GM21717 (cell line): ENCODE measurements around the gene LY6G6F.
A peak's percentile ranks its signal among the peaks of the same experiment; 100 is the strongest.

Experiments
- ATAC-seq: cut with Tn5 transposase; IDR thresholded peaks from one replicate; pipeline ENCODE4 v1.9.1; 2021; ENCODE audit warnings: mild to moderate bottlenecking, moderate library complexity; ENCODE audit not compliant: unreplicated experiment

The LY6G6F gene

DNA sequence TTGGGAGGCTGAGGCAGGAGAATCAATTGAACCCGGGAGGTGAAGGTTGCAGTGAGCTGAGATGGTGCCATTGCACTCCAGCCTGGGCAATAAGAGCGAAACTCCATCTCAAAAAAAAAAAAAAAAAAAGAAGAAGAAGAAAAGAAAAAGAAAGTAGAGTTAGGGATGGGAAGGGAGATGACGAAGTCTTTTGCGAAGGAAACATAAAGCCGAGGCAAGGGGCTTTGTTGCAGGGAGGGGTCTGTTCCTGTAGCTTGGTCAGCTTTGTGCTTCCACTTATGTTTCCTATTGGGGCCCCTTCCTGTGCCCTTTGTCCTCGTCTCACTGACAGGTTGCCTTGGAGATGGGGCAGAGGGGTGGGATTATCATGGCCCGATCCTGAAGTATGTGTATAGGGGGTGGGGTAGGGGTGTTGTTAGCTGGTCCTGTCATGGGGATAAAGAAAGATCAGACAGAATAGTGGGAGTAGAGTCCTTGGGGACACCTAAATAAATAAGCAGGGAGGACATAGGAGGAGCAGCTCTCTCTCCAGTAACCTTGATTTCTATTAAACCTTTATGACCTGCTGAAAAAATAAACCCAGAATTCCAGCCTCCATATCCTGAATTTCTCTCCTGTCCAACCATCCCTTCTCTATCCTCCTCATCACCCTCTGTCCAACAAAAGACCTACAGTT, 30.8 kb downstream of the LY6G6F start:
- no peak for ATAC-seq

- no peak for ATAC-seq
Observed at GRCh38 chr6:31737991-31738979, 31.6 kb downstream of the LY6G6F start.

DNA sequence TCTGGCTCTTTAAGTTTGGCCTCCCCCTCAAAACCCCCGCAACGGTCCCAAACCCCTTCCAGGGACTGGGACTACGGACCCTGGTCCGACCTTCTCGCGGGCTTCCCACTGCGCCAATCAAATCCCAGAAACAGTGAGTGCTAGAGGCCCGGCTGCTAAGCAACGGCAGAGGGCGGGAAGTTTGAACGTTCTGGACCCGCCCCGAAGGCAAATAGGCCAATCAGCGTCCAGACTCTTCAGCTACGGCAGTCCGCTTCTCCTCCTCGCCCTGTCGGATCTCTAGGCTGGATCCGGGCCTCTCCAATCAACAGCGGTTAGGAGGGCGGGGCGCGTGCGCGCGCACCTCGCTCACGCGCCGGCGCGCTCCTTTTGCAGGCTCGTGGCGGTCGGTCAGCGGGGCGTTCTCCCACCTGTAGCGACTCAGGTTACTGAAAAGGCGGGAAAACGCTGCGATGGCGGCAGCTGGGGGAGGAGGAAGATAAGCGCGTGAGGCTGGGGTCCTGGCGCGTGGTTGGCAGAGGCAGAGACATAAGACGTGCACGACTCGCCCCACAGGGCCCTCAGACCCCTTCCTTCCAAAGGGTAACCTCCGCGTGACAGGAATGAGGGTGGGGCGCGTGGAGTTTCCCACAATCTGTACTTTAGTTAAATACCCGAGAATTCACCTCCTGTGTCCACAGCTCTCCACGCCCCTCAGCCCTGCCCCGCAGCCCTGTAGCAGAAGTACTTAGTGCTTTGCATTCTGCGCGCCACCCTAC, 33.2 kb downstream of the LY6G6F start, which contains the start of gene MSH5:
Gene MSH5 (plus strand): TSS at position 367 of the 758 bp plus-strand sequence. CDS start 462 bp downstream, outside the sequence.
- peak; percentile 55 for ATAC-seq

DNA sequence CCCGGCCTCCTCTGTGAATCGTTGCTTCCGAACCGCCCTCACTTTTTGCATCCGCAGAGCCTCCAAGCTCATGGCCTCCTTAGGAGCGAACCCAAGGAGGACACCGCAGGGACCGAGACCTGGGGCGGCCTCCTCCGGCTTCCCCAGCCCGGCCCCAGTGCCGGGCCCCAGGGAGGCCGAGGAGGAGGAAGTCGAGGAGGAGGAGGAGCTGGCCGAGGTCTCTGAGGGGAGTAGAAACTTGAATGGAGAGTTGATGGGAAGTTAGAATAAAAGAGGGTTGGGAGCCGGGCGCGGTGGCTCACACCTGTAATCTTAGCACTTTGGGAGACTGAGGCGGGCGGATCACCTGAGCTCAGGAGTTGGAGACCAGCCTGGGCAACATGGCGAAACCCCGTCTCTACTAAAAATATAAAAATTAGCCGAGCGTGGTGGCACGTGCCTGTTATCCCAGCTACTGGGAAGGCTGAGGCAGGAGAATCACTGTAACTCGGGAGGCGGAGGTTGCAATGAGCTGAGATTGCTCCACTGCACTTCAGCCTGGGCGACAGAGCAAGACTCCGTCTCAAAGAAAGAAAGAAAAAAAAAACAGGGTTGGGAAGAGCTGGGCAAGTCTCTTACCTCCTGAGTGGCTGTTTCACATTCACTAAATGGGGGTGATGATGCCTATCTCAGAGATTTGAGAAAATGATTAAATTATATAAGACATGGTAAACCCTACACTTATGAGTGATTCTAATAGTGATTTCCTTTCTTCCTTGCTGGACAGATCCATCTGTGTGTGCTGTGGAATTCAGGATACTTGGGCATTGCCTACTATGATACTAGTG, 33.9 kb downstream of the LY6G6F start:
- ATAC-seq, result peak; percentile 4

DNA sequence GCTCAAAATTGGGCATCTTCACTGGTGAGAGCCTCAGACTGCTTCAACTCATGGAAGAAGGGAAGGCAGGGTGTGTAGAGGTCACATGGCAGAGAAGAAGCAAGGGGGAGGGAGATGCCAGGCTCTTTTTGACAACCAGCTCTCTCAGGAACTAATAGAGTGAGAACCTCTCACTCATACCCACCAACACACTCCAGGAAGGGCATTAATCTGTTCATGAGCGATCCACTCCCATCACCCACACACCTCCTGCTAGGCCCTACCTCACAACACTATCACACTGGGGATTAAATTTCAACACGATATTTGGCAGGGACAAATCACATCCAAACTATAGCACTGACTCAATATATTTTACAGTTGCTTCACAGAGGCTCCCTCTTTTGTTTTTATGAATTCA, 35.1 kb downstream of the LY6G6F start:
- no peak for ATAC-seq

GRCh38 chr6:31742894-31743293, 36.2 kb downstream of the LY6G6F start:
- no peak for ATAC-seq

GRCh38 chr6:31744422-31744821, 37.8 kb downstream of the LY6G6F start:
- ATAC-seq, result no peak

DNA sequence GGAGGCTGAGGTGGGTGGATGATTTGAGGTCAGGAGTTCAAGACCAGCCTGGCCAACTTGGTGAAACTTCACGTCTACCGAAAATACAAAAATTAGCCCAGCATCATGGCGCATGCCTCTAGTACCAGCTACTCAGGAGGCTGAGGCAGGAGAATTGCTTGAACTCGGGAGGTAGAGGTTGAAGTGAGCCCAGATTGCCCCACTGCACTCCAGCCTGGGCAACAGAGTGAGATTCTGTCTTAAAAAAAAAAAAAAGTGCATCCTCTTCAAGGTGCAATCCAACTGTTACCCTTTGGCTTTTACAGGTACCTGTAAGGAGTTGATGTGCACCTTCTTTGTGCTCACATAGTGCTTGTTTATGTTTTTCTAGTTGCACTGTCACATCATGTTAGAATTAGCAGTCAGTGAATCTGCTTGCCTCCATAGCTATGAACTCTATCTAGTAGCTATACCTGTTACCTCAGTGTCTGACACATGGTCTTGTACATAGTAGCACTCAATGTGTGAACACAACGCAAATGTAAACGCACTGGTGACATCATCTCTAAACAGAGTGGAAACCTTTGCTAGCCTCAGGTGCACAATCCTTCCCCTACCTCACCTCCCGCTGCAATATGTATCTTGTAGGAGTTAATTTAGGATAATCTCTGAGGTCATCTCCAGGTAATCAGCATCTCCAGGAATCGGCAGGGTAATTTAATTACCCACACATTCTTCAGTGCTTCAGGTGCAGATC, 42.8 kb downstream of the LY6G6F start:
- ATAC-seq, result no peak

DNA sequence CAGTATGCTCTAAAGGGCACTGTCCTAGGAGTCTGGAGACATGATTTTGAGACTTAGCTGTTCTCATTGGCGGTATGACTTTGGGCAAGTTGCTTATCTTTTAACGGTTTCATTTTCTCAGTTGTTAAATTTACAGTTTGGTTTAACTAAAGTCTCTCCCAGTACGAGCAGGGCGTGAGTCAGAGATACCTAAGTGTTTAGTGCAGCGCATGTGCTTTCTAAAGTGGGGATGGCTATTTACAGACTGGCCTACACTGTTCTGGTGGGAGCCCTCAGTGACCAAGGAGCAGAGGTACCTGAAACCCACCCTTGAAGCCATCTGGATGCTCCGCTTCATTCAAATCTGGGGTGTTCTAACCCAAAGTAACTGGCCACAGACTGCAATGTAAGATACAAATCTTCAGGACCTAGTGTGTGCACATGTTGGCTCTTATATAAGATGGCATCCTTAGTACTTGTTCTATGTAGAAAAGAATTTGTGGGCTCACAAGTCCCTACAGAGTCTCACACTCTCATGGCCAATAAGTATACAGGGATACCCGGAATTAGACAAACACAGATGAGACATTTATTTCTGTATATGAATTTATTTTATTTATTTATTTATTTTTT, 43.9 kb downstream of the LY6G6F start:
- ATAC-seq, result no peak

DNA sequence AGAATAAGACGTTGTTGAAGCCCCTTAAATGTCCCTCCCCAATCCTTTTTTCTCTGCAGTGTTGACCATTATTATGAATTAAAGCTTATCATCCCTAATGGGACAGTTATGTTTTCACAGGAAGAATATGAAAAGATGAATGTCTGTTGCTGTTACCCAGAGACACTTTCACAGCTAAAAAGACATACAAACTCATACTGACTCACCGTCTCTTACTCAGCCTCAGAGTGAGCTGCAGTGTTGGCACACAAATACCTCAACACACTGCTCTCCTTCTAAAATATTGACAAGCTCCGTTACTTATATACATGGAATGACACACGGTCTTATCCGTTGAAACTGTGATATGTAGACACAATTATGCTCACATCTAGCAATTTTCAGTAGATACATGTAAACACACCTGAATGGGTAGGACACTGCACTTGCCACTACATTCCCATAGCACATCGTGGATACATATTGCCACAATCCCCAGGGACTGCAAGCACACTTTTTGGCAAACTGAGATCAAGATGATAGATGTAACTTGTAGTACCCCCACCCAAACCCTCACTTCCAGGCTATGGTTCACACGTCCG, 46.2 kb downstream of the LY6G6F start:
- ATAC-seq, result no peak

DNA sequence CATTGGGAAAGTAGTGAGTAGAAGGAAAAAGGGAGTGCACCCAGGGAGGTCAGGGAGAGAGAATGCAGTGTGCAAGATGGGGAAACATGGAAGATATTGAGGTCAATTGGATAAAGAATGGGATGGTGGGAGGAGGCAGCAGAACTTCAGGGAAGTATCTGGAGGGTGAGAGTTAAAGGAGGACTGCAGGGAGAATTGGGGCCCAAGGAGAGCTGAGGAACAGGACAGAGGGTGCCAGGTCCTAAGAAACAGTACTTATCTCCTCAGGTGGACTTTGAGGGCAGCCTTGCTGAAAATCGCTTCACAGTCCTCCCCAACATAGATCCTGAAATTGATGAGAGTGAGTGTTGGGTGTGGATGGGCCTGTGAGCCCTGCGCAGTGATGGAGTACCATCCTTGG, 51.6 kb downstream of the LY6G6F start:
- ATAC-seq, result no peak
